PC-3 (cell line): ENCODE results near the gene PUS7L.

ENCODE experiments used
- EZH2 ChIP-seq: fragments of 300-600 bp; sonication (generic); IDR thresholded peaks from one replicate; pipeline ENCODE4 v1.6.1; 2017; ENCODE audit warnings: antibody characterized with exemption, mild to moderate bottlenecking, low read length; ENCODE audit not compliant: unreplicated experiment
- EZH2phosphoT487 ChIP-seq: fragments of 300-600 bp; sonication (generic); IDR thresholded peaks from 2 replicates; pipeline ENCODE4 v1.6.1; 2018; ENCODE audit warnings: mild to moderate bottlenecking, antibody characterized with exemption, low read length, borderline replicate concordance
- TF ChIP-seq, protein P1 (sequence below): fragments of 300-600 bp; sonication (generic); conservative IDR thresholded peaks from 2 replicates; pipeline ENCODE4 v1.5.1; 2017; ENCODE audit warnings: antibody characterized with exemption, low read depth, mild to moderate bottlenecking, low read length

DNA sequence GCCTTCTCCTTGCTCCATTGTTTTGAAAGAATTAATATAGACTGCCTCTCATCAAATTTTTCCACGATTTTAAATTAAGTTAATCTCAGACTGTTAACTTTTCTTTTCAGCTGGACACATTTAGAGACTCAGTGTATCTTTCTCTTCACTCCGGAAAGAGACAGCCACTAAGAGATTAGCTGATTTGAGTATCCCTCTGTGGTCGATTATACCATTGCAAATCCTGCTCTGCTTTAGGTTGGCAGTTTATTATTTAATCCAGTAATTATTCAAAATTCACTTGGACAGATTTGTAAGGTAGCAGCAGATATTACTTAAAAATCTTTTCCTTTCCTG is 48.1 kb upstream of the PUS7L start:
- TF ChIP-seq, protein P1, sequence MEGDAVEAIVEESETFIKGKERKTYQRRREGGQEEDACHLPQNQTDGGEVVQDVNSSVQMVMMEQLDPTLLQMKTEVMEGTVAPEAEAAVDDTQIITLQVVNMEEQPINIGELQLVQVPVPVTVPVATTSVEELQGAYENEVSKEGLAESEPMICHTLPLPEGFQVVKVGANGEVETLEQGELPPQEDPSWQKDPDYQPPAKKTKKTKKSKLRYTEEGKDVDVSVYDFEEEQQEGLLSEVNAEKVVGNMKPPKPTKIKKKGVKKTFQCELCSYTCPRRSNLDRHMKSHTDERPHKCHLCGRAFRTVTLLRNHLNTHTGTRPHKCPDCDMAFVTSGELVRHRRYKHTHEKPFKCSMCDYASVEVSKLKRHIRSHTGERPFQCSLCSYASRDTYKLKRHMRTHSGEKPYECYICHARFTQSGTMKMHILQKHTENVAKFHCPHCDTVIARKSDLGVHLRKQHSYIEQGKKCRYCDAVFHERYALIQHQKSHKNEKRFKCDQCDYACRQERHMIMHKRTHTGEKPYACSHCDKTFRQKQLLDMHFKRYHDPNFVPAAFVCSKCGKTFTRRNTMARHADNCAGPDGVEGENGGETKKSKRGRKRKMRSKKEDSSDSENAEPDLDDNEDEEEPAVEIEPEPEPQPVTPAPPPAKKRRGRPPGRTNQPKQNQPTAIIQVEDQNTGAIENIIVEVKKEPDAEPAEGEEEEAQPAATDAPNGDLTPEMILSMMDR: no peak
- no peak for TF ChIP-seq EZH2
- no peak for TF ChIP-seq EZH2phosphoT487
